GM19025 (cell line): Measurements from ENCODE around the gene EFCAB9.
A peak's percentile ranks its signal among the peaks of the same experiment; 100 is the strongest.
"Not testable (repeated sequence)": the region's sequence is repeated elsewhere in the genome, so short reads cannot be mapped to it uniquely, and the experiment has no call there.

Experiments
- ATAC-seq: cut with Tn5 transposase; IDR thresholded peaks from one replicate; pipeline ENCODE4 v1.9.1; 2021; ENCODE audit warnings: mild to moderate bottlenecking, low read depth, moderate library complexity; ENCODE audit not compliant: unreplicated experiment

Gene EFCAB9

GRCh38 chr5:172187118-172188032 is 6.6 kb upstream of the EFCAB9 start:
- peak; percentile 16 for ATAC-seq

GRCh38 chr5:172188033-172188892 is 5.7 kb upstream of the EFCAB9 start, which contains the start of gene STK10:
Gene STK10, minus strand, starts transcription at chr5:172188224. Its CDS starts 182 bp downstream, at chr5:172188042.
- peak; percentile 68 for ATAC-seq

- ATAC-seq = no peak
These were observed 4.9 kb upstream of the EFCAB9 start for GRCh38 chr5:172188893-172189692.

GRCh38 chr5:172189693-172190296 is 4.2 kb upstream of the EFCAB9 start:
- ATAC-seq = no peak

GRCh38 chr5:172194985-172195774 is 1.2 kb downstream of the EFCAB9 start:
- no peak for ATAC-seq

- not testable (repeated sequence) for ATAC-seq
These were observed 3.8 kb downstream of the EFCAB9 start for GRCh38 chr5:172197775-172198174.

- ATAC-seq = no peak
These were observed 5.5 kb downstream of the EFCAB9 start for GRCh38 chr5:172199446-172199845.

- no peak for ATAC-seq
These were observed 6.5 kb downstream of the EFCAB9 start for GRCh38 chr5:172200476-172200875.

GRCh38 chr5:172205984-172206383 is 12.0 kb downstream of the EFCAB9 start:
- not testable (repeated sequence) for ATAC-seq

- no peak for ATAC-seq
These were observed 13.5 kb downstream of the EFCAB9 start for GRCh38 chr5:172207511-172207910.

- no peak for ATAC-seq
These were observed 15.7 kb downstream of the EFCAB9 start for GRCh38 chr5:172209714-172210113.

- ATAC-seq = no peak
These were observed 17.7 kb downstream of the EFCAB9 start for GRCh38 chr5:172211676-172212075.

GRCh38 chr5:172213126-172213525 is 19.2 kb downstream of the EFCAB9 start:
- no peak for ATAC-seq

GRCh38 chr5:172216345-172216744 is 22.4 kb downstream of the EFCAB9 start:
- ATAC-seq = no peak

- no peak for ATAC-seq
These were observed 25.3 kb downstream of the EFCAB9 start for GRCh38 chr5:172219296-172219695.

GRCh38 chr5:172223901-172224873 is 30.2 kb downstream of the EFCAB9 start:
- ATAC-seq = peak; percentile 74

GRCh38 chr5:172224996-172225395 is 31.0 kb downstream of the EFCAB9 start:
- ATAC-seq = no peak

- ATAC-seq = no peak
These were observed 35.9 kb downstream of the EFCAB9 start for GRCh38 chr5:172229904-172230303.
